SK-N-DZ (cell line): ENCODE data around the gene SUPT20HL1. TPM values are rescaled to one million over a fixed set of nuclear protein-coding genes. Genes with fewer than 3 reads are reported as not detected.
"Not testable (repeated sequence)": the region's sequence is repeated elsewhere in the genome, so short reads cannot be mapped to it uniquely, and the experiment has no call there.

Source experiments
- DNase-seq: peaks from one replicate; pipeline ENCODE4 v3.0.0-alpha.2; 2015; ENCODE audit warnings: low spot score
- polyA plus RNA-seq, 2 experiments: library from polyadenylated mRNA; depleted of rRNA; stranded (reverse); fragments of >200 nt; gene quantifications; 2 replicates each; pipeline ENCODE4 v1.2.3, GENCODE V29; 2014

Gene SUPT20HL1
- polyA plus RNA-seq (2014; cell fraction: cytosol; rRNA removed): not detected in 2 replicates
- polyA plus RNA-seq (2014; cell fraction: nucleus; rRNA removed): not detected in 2 replicates

DNA sequence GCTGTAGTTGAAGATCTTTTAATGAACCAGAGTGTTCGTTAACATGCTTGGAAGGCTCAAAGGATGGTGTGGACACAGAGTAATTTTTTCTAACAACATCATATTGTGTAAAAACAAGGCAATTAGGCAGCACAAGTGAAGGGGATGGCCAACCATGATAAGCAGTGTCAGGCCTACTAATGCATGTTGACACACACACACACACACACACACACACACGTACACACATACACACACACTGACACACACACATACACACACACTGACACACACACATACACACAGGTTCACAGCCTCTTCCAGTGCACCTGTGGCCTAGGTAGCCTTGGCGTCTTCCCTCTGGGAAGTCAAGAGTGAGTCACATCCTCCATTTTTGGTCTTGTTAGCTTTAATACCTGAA, at the start of gene SUPT20HL1:
TSS of gene SUPT20HL1 (plus strand) at position 368 of the 400 bp plus-strand sequence. CDS start 2,122 bp downstream, outside the sequence.
- no peak for DNase-seq

DNA sequence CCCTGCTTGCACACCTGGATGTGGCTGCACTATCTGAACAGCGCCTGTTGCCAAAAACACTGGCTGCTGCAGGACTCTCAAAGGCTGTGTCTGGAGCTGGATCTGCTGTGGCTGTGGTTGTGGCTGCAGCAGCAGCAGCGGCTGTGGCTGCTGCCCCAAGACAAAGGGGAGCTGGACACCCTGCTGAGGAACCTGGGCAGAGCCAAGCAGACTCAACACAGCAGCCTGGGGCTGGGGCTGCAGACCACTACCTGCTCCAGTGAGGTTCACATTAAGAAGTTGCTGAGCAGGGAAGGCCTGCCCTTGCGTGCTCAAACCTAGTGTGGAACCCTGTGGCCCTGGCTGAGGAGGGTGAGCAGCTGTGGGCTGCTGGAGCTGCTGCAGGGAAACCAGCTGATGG, 49.5 kb upstream of the SUPT20HL1 start:
- peak; percentile 62 for DNase-seq

DNA sequence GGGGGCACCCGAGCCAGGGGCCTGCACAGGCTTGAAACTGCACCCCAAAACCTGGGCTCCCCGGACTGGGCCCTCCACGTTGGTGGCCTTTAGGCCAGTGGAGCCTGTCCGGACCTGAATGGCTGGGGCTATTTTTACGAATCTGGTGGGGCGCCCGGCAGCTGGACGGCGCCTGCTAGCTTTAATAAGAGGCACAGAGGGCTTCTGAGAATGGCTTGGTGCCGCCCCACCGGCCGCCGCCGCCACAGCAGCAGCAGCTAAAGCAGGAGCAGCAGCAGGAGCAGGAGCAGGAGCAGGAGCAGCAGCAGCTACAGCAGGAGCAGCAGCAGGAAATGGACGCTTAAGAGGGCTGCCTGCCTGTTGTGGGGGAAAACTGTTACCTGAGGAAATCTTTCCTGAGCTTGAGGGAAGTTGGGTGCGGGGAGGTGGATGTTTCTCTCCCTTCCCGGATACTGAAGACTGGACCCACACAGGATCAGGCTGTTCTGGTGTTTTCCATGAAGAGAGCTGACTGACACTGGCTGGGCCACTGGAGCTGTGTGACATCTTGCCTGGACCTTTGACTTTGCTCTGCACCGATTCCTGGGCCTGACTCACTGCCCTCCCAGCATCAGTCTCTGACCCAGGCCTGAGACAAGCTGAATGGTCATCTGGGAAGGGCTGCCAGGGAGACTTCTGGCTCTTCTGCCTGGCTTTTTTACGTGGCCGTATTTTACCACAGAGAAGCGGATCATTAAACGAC, 48.8 kb upstream of the SUPT20HL1 start:
- DNase-seq: peak; percentile 68

DNA sequence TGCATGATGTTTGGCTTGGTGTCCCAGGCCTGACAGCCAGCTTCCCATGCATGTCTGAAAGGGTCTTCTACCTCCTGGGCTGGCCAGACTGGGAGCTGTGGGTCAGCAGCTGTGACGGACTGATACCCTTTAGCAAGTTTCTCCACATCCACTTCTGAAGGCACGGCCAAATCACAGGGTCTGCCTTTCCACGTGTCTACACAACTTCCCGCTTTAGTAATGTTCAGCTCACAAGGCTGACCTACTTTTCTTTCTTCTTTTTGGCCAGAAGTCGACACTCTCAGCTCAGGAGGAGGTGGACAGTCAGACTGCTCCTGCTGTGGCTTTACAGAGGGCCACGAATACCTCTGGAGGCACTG, 48.2 kb upstream of the SUPT20HL1 start:
- DNase-seq: not testable (repeated sequence)

DNA sequence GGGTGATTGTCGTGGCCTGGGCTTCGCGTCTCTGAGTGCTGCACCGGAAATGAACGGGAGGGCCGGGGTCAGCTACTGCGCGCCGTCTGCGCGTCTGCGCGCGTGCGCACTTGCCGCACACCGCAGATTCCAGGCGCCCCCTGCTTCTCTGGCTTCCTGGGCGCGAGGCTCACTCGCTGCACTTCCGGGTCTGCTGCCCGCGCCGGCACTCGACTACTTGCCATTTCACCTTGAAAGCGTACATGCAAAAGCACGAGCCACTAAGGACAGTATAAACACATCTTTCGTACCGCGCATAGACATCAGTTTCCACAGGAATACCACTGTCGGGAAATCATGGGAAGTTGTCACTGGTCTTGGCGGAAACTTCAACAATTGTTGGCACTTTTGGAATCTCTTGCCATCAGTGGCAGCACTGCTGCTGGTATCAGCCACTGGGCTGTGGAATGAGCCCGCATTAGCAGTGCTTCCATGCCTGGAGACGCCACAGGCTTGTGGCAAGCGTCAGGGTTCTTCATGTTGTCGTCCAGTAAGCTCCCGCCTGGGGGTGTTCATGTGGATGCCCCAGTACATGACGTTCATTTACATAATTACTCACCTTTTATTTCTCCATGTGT, 46.3 kb upstream of the SUPT20HL1 start, which contains the start of gene SUPT20HL2:
TSS of gene SUPT20HL2 (minus strand) at position 51 of the 617 bp plus-strand sequence. CDS start 754 bp downstream, outside the sequence.
- DNase-seq: no peak

DNA sequence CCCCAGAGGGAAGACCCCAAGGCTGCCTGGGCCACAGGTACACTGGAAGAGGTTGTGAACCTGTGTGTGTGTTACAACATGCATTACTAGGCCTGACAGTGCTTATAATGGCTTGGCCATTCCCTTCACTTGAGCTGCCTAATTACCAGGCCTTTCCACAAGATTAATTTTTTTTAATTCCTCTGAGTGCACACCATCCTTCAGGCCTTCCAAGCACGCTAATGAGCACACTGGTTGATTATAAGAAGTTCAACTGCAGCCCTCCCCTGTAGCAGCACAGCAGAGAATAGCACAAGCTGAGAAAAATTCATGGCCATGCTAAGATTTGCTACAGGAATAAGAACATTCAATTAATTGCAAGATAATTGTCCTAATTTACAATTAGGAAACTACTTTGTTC, 44.3 kb upstream of the SUPT20HL1 start:
- DNase-seq: no peak

DNA sequence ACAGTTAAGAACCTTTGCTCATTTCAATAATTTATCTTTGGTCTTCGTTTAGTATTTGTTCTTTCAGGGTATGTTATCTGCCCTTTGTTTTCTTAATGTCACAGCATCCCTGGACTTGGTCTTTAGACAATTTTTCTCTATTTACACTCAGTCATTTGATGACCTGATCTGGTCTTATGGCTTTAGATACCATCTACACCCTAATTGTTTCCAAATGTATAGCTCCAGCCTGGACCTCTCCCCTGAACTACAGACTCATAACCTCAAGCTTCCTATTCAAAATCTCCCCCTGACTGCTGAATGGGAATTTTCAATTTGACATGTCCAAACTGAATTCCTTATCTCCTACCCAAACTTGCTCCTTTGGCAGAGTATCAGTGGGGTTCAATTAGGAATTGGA, 42.9 kb upstream of the SUPT20HL1 start:
- peak; percentile 58 for DNase-seq

DNA sequence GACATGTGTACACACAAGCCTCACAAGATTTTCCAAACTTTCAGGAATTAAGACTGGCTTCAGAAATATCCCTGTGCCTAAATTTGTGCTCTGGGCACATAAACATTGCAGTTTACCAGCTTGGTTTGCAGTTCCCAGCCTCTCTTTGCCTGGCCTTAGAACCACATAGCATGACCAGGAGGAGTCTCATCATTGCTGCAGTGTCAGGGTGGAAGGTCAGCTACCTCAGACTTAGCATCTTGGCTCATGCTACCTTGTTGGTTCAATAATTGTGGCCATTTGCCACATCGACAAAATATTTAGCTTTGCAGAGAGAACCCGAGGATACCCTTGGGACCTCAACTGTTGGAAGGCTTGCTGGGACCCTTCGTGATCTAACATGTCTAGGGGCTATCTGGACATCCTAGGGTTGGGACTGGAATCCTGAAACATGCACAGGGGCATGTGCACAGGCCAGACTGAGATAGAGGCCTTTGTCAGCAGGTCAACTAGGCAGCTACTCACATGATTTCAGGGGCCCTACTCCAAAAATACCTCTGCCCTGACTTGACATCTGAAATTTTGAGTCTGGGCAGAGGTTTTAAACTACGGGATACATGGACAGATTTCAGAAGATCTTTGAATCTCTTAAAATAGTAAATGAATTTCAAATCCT, 38.6 kb upstream of the SUPT20HL1 start:
- DNase-seq: no peak

DNA sequence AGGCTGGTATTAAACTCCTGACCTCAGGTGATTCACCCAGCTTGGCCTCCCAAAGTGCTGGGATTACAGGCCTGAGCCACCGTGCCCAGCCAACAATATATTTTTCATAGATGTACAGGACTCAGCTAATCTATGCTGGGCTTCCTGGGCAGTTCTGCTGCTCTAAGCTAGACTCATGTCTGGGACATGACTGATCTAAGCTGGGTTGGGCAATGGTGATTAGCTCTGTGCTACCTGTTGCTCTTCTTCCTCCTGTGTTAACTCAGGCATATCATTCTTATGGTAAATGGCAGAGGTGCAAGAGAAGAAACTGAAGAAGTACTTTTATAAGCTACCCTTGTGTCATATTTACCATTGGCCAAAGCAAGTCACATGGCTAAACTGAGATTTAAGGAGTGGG, 35.2 kb upstream of the SUPT20HL1 start:
- no peak for DNase-seq

DNA sequence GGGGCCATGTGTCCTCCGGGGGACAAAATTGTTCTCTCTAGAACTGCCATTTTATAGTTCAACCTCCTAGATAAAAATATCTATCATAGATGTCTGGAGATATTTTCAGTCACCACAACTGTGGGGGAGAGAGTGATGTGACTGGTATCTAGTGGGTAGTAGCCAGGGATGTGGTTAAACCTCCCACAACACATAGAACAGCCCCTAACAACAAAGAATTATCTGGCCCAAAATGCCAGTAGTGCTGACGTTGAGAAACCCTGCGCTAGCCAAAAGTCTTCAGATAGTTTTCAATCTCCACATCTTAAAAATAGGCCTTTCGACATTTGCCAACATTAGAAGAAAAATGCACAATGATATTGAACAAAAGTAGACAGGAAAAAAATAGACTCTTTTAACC, 27.6 kb upstream of the SUPT20HL1 start:
- DNase-seq: no peak

DNA sequence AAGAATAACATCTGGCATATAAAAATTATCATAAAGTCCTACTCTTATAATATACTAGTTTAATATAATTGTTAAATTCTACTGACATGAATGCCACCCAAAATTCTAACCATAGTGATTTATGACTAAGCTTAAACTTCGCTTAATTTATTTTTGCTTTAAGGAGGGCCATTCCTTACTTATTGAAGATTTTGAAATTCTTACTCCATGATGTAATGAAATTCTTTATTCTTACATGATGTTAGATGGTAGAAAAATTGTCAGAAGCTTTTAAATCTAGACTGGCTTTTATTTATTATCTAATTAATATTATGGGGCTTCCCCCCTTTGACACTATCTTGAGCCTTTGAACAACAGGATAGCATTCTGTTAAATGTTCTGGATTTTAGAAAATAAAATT, 27.1 kb upstream of the SUPT20HL1 start:
- DNase-seq: no peak

DNA sequence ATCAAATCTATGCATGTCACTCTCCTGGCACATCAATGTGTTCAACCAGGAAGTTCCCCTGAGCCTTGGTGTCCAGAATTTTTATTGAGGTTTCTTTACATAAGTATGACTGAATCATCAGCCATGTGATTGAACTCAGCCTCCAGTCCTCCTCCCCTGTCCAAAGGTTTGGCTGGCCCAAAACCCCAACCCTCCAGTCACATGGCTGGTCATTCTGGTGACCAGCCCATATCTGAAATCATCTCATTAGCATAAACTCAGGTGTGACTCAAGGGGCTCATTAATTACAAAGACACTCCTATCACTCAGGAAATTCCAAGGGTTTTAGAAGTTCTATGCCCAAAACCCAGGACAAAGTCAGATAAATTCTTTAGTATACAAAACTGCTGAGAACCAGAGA, 26.0 kb upstream of the SUPT20HL1 start:
- DNase-seq: no peak

DNA sequence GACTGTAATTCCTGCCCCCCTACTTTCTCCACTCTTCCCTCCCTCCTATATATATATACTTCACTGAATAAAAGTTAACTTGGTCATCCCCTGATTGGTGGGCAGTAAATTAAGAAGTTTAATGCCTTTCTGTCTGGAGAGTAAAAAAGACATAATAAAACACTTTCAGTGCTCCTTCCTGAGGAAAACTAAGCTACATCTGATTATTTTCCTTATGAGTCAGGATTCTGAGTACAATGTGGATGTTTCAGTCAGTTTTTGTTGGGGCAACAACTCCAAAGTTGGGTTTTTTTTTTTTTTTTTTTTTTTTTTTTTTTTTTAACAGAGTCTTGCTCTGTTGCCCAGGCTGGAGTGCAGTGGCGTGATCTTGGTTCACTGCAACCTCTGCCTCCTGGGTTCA, 24.6 kb upstream of the SUPT20HL1 start:
- DNase-seq: no peak

DNA sequence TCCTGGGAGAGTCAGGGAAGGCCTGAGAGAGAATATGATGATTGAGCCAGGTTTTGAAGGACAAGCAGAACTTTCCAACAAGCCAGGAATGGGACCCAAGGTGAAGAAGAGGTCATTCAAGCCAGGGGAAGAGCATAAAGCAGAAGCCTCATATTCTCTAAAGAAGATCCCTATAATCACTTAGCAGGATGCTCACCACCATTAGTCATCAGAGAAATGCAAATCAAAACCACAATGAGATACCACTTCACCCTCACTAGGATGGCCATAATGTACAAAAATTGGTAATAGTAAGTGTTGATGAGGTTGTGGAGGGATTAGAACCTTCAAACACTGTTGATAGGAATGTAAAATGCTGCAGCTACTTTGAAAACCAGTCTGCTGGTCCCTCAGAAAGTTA, 20.5 kb upstream of the SUPT20HL1 start:
- DNase-seq: no peak

DNA sequence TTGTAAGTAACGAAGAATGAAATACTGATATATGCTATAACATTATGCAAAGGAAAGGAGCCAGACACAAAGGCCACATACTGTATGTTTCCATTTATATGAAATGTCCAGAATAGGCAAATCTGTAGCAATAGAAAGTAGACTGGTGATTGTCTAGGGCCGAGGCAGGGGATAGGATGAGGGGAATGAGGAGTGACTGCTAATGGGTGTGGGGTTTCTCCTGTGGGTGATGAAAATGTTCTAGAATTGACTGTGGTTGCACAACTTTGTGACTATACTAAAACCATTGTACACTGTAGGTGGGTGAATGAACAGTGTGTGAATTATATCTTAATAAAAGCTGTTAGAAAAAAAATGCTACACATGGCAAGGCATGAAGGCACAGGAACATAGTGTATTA, 19.9 kb upstream of the SUPT20HL1 start:
- no peak for DNase-seq

DNA sequence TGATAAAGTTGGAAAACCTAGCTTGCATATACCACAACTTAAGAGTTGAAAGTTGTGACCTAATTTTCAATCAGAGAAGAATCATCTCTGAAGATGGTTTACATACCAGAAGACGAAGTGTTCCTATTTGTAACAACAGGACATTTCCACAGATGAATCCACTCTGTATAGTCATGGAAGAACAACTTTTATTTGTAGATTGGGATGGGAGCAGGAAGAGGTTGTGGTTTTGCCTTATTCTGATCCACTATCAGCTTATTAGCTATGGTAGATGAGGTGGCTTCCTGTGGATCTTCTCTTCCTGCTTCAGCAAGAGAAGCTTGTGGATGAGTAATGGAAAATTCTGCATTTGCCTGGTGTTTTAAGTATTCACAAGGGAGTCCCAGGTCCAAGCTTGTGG, 18.6 kb upstream of the SUPT20HL1 start:
- no peak for DNase-seq

DNA sequence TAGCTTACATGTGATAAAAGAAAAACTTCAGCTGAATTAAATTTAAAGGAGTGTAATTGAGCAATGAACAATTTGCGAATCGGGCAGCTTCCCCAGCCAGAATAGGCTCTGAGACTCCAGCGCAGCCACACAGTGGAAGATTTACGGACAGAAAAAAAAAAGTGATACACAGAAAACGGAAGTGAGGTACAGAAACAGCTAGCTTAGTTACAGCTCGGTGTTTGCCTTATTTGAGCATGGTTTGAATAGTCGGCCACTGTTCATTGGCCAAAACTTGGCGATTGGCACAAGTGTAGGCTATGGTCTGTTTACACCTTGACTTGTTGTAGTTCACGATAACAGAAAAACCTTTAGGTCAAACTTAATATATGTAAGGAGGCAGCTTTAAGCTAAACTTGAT, 16.7 kb upstream of the SUPT20HL1 start:
- no peak for DNase-seq

DNA sequence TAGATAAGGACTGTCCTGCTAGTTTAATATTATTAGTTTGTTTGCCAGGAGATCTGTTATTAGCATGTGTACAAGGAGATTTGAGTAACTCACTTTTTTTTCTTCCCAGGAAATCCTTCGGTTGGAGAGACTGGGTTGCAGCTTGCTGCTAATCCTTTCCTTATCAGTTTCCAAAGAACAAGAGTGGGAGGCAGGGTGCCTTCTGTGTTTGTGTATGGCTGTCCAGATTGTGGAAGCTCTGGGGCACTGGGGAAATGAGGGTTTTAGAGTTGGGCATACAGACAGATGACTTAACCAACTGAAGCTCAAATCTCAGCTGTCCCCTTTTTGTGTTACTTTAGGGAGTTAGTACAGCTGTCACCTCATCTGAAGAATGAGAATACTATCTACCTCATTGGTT, 12.6 kb upstream of the SUPT20HL1 start:
- DNase-seq: no peak

DNA sequence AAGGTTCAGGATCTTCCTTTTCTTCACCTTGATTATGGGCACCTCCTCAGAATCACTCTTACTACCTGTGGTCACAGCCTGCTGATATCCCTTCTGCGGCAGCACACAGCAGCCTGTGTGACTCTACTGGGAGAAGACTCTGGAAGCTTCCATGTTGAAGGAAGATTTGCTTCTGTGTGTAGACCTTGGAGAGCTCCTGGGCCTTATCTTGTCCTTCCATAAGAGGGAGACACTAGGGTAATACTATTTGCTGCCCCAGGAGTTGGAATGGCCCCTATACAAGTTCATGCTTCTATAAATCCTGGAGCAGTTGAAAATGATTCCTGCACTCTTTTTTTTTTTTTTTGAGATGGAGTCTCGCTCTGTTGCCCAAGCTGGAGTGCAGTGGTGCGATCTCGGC, 10.2 kb upstream of the SUPT20HL1 start:
- DNase-seq: no peak

DNA sequence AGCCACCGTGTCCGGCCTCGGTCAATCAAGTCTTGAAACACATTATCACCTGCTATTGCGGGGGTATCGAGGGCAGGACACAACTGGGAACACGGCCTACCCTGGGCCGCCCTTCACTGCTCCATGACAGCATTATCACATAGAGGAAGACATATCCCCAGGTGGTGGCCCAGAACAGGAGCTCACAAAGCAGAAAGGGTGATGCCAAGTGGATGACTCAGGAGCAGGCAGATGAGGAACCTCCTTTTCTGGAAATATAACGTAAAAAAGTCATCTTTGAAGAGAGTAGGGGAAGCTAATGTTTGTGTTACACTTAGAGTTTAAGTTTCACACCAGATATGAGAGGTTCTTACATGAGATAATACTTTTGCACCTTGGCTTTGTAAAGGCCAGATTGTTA, 5.3 kb upstream of the SUPT20HL1 start:
- DNase-seq: no peak

DNA sequence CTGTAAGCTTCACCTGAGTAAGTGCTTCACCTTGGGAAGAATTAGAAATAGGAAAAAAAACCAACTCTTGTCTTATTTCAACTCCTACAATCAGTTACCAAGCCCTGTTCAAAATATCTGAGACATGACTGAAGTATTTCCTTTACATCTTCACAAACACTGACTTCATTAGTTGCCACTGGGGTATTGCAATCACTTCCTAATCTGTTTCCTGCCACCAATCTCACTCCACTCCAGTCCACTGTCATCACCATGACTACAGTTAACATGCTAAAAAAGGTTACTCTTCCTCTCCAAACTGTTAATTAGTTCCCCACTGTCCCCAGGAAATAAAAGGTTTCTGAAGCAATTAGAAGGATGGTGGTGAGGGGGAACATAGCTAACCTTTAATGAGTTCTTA, 3.3 kb upstream of the SUPT20HL1 start:
- no peak for DNase-seq

DNA sequence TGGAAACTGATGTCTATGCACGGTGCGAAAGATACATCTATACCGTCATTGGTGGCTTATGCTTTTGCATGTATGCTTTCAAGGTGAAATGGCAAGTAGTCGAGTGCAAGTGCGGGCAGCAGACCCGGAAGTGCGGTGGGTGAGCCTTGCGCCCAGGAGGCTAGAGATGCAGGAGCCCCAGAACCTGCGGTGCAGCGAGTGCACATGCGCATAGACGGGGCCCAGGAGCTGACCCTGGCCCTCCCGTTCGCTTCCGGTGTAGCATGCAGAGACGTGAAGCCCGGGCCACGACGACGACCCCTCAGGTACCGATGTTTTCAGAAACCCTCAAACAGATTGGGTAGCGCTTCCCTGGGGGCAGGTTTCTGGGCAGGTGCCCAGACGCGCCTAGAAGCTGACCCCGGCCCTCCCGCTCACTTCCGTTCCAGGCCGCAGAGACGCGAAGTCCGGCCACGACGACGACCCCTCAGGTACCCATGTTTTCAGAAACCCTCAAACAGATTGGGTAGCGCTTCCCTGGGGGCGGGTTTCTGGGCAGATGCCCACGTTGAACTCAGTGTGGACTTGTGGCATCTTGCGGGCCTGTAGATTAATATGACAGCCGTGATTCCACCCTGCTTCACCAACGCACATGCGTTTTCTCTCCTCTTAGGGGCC, 1.8 kb downstream of the SUPT20HL1 start:
- not testable (repeated sequence) for DNase-seq
